HEK293T (cell line): ENCODE results near the gene SLC45A1.
A peak's percentile ranks its signal among the peaks of the same experiment; 100 is the strongest.

ENCODE experiments used
- CTCF ChIA-PET: fragments of 350-600 bp; formaldehyde crosslinking; extraction: SDS; loops from one replicate; lab custom pipeline; 2021; ENCODE audit warnings: antibody characterized with exemption, inconsistent platforms; lab: Yijun Ruan, JAX
- POLR2A ChIA-PET: fragments of 350-600 bp; formaldehyde crosslinking; extraction: SDS; loops from one replicate; lab custom pipeline; 2020; ENCODE audit warnings: antibody characterized with exemption, inconsistent platforms; lab: Yijun Ruan, JAX
- DNase-seq: peaks from one replicate; pipeline ENCODE4 v3.0.0; 2012; ENCODE audit warnings: mixed read lengths; ENCODE audit errors: extremely low spot score
- ARNT ChIP-seq: fragments of 450-650 bp; IDR thresholded peaks from 2 replicates; pipeline ENCODE4 v1.6.1; 2017; ENCODE audit warnings: mild to moderate bottlenecking
- BHLHE40 ChIP-seq: fragments of 450-650 bp; IDR thresholded peaks from 2 replicates; pipeline ENCODE4 v1.6.1; 2016; ENCODE audit warnings: mild to moderate bottlenecking, moderate library complexity, borderline replicate concordance
- CTBP1 ChIP-seq: fragments of 450-650 bp; IDR thresholded peaks from 2 replicates; pipeline ENCODE4 v1.6.1; 2016; ENCODE audit warnings: borderline replicate concordance
- ELF4 ChIP-seq: fragments of 450-650 bp; IDR thresholded peaks from 2 replicates; pipeline ENCODE4 v1.6.1; 2017; ENCODE audit warnings: antibody characterized with exemption
- FOXA1 ChIP-seq: fragments of 450-650 bp; IDR thresholded peaks from 2 replicates; pipeline ENCODE4 v1.6.1; 2016; ENCODE audit warnings: mild to moderate bottlenecking
- FOXK2 ChIP-seq: fragments of 450-650 bp; IDR thresholded peaks from 2 replicates; pipeline ENCODE4 v1.6.1; 2016; ENCODE audit warnings: mild to moderate bottlenecking
- FOXM1 ChIP-seq: fragments of 450-650 bp; IDR thresholded peaks from 2 replicates; pipeline ENCODE4 v1.6.1; 2017; ENCODE audit warnings: mild to moderate bottlenecking, borderline replicate concordance
- HDGF ChIP-seq: fragments of 450-650 bp; IDR thresholded peaks from 2 replicates; pipeline ENCODE4 v1.6.1; 2017; ENCODE audit warnings: antibody characterized with exemption, borderline replicate concordance
- L3MBTL2 ChIP-seq: fragments of 450-650 bp; conservative IDR thresholded peaks from 2 replicates; pipeline ENCODE4 v1.6.1; 2016; ENCODE audit warnings: mild to moderate bottlenecking
- LEF1 ChIP-seq: fragments of 450-650 bp; IDR thresholded peaks from 2 replicates; pipeline ENCODE4 v1.6.1; 2017; ENCODE audit warnings: mild to moderate bottlenecking, borderline replicate concordance
- NFRKB ChIP-seq: fragments of 450-650 bp; IDR thresholded peaks from 2 replicates; pipeline ENCODE4 v1.6.1; 2016; ENCODE audit warnings: mild to moderate bottlenecking, moderate library complexity
- PKNOX1 ChIP-seq: fragments of 450-650 bp; IDR thresholded peaks from 2 replicates; pipeline ENCODE4 v1.6.1; 2016
- SP1 ChIP-seq: fragments of 450-650 bp; IDR thresholded peaks from 2 replicates; pipeline ENCODE4 v1.6.1; 2017
- SUZ12 ChIP-seq: fragments of 450-650 bp; IDR thresholded peaks from 2 replicates; pipeline ENCODE4 v1.6.1; 2016; ENCODE audit warnings: mild to moderate bottlenecking
- TARDBP ChIP-seq: fragments of 450-650 bp; IDR thresholded peaks from 2 replicates; pipeline ENCODE4 v1.6.1; 2016
- ZNF384 ChIP-seq: fragments of 450-650 bp; IDR thresholded peaks from 2 replicates; pipeline ENCODE4 v1.6.1; 2016

Gene SLC45A1

GRCh38 chr1:8345621-8346415 is 27.9 kb downstream of the SLC45A1 start:
- TF ChIP-seq CTBP1 (no peak), ARNT (no peak), ELF4 (no peak), FOXA1 (no peak), ZNF384 (no peak), FOXK2 (no peak), HDGF (no peak), FOXM1 (no peak), PKNOX1 (no peak), SP1 (no peak), NFRKB (no peak), LEF1 (no peak), TARDBP (no peak), L3MBTL2 (no peak), SUZ12 (no peak), BHLHE40 (no peak)
- DNase-seq: no peak
- ChIA-PET POLR2A (no interaction called here), CTCF (no interaction called here)

GRCh38 chr1:8347635-8348034 is 29.7 kb downstream of the SLC45A1 start:
- POLR2A ChIA-PET: no interaction called here
- TF ChIP-seq BHLHE40: no peak
- TF ChIP-seq FOXK2: no peak
- no peak for TF ChIP-seq ARNT
- TF ChIP-seq HDGF: no peak
- no peak for TF ChIP-seq ZNF384
- TF ChIP-seq NFRKB: no peak
- TF ChIP-seq FOXM1: no peak
- TF ChIP-seq LEF1: no peak
- TF ChIP-seq L3MBTL2: no peak
- no peak for TF ChIP-seq SP1
- TF ChIP-seq TARDBP: no peak
- TF ChIP-seq ELF4: no peak
- no peak for TF ChIP-seq PKNOX1
- TF ChIP-seq SUZ12: no peak
- TF ChIP-seq FOXA1: no peak
- no peak for TF ChIP-seq CTBP1
- DNase-seq: no peak
- CTCF ChIA-PET: interaction anchor here (1.3 kb wide), 1 partner anchor 33 kb away, joined by 4 read pairs; no protein-coding TSS in a partner anchor

GRCh38 chr1:8348047-8348776 is 30.3 kb downstream of the SLC45A1 start:
- TF ChIP-seq ARNT: no peak
- TF ChIP-seq NFRKB: no peak
- TF ChIP-seq ZNF384: no peak
- no peak for TF ChIP-seq FOXA1
- no peak for TF ChIP-seq HDGF
- TF ChIP-seq SP1: no peak
- TF ChIP-seq CTBP1: no peak
- TF ChIP-seq L3MBTL2: no peak
- TF ChIP-seq SUZ12: no peak
- no peak for TF ChIP-seq BHLHE40
- no peak for TF ChIP-seq PKNOX1
- no peak for TF ChIP-seq FOXM1
- no peak for TF ChIP-seq FOXK2
- TF ChIP-seq TARDBP: no peak
- no peak for TF ChIP-seq LEF1
- ChIA-PET CTCF (interaction anchor here (1.3 kb wide), 1 partner anchor 19 kb away, joined by 5 read pairs; no protein-coding TSS in a partner anchor), POLR2A (no interaction called here)
- DNase-seq: no peak

- CTCF ChIA-PET: interaction anchor here (0.8 to 1.3 kb wide), 4 partner anchors 18 to 331 kb away, joined by 3 to 5 read pairs (median 3); no protein-coding TSS in a partner anchor
- DNase-seq: peak; percentile 86
These were observed 31.0 kb downstream of the SLC45A1 start for GRCh38 chr1:8348777-8349472.

More at GRCh38 chr1:8348777-8349472, 31.0 kb downstream of the SLC45A1 start:
- POLR2A ChIA-PET: no interaction called here
- TF ChIP-seq FOXM1 (no peak), ZNF384 (no peak), TARDBP (no peak), L3MBTL2 (no peak), NFRKB (no peak), FOXK2 (no peak), CTBP1 (no peak), PKNOX1 (no peak), FOXA1 (no peak), ARNT (no peak), LEF1 (no peak), HDGF (no peak)
